Upper lobe of left lung (tissue), 4 donors: ENCODE measurements around the gene TTC34.

Experiments
- EP300 ChIP-seq, 4 donors: sonication (generic); formaldehyde crosslinking; IDR thresholded peaks; one replicate each; pipeline ENCODE4 v1.5.1; 2017; ENCODE audit warnings: antibody characterized with exemption in 4 of 4, control low read depth in 2 of 4
- POLR2AphosphoS5 ChIP-seq, 2 donors: sonication (generic); formaldehyde crosslinking; IDR thresholded peaks; one replicate each; pipeline ENCODE4 v1.5.1; 2017; ENCODE audit warnings: antibody characterized with exemption in 2 of 2

GRCh38 chr1:2644591-2645101 is 156.8 kb downstream of the TTC34 start:
- TF ChIP-seq POLR2AphosphoS5 (IDR thresholded peaks at IDR 0.05) (no peak), EP300 (IDR thresholded peaks at IDR 0.05) (no peak)
